GM12878 (cell line): ENCODE data around the gene DNAJC5G. TPM values are rescaled to one million over a fixed set of nuclear protein-coding genes. Genes with fewer than 3 reads are reported as not detected.

Source experiments
- ATAC-seq: fragments of 200-7000 bp; cut with Tn5 transposase; 3 replicates; pipeline ENCODE4 v1.9.1; 2020; ENCODE audit warnings: mild to moderate bottlenecking, moderate library complexity
- BruUV-seq: library from RNA; stranded (reverse); fragments of 400-500 nt; replicated peaks from 2 replicates; lab custom pipeline; 2021; lab: Mats Ljungman, UMichigan
- CTCF ChIA-PET: fragments of 300-600 bp; sonication (Branson Sonifier 250); formaldehyde crosslinking; extraction: SDS; loops from one replicate; lab custom pipeline; 2021; ENCODE audit warnings: inconsistent platforms; lab: Yijun Ruan, JAX
- POLR2A ChIA-PET: fragments of 350-600 bp; formaldehyde crosslinking; extraction: SDS; loops from one replicate; lab custom pipeline; 2021; ENCODE audit warnings: inconsistent platforms; lab: Charles Lee
- RAD21 ChIA-PET: fragments of 300-600 bp; sonication (Branson Sonifier 250); formaldehyde crosslinking; loops from one replicate; lab custom pipeline; 2023; ENCODE audit warnings: antibody characterized with exemption; ENCODE audit not compliant: unreplicated experiment; lab: Charles Lee
- SMC1A ChIA-PET: fragments of 300-600 bp; sonication (Branson Sonifier 250); formaldehyde crosslinking; loops from one replicate; lab custom pipeline; 2023; ENCODE audit not compliant: unreplicated experiment, uncharacterized antibody; lab: Charles Lee
- DNase-seq: peaks from one replicate; pipeline ENCODE4 v3.0.0-alpha.2; 2011; ENCODE audit warnings: low read depth, low spot score
- FAIRE-seq: peaks from 3 replicates; lab custom pipeline; 2011; peaks lifted over from hg19 to GRCh38; lab: Jason Lieb, UNC
- H2AFZ ChIP-seq: 2 replicates; pipeline ENCODE4 v1.6.0; 2011; ENCODE audit warnings: low read depth, low read length, control low read depth; ENCODE audit not compliant: control insufficient read depth
- H3K27ac ChIP-seq: 2 replicates; pipeline ENCODE4 v1.5.1; 2011; ENCODE audit warnings: control low read depth; ENCODE audit not compliant: control insufficient read depth, insufficient read depth
- H3K27me3 ChIP-seq, 2 experiments: replicated peaks in 1 of 2; 2 replicates each; pipeline versions ENCODE4 v1.6.0 to v1.6.1; 2011; ENCODE audit warnings: low read length in 1 of 2; ENCODE audit not compliant: control insufficient read depth in 2 of 2, insufficient read depth in 2 of 2
- H3K36me3 ChIP-seq, 2 experiments: 2 replicates each; pipeline ENCODE4 v1.5.1; 2011; ENCODE audit warnings: low read length in 1 of 2; ENCODE audit not compliant: control insufficient read depth in 2 of 2, insufficient read depth in 2 of 2
- H3K4me1 ChIP-seq: 2 replicates; pipeline ENCODE4 v1.6.1; 2011; ENCODE audit warnings: mild to moderate bottlenecking, low read length, moderate library complexity, mixed read lengths; ENCODE audit not compliant: control insufficient read depth, insufficient read depth
- H3K4me2 ChIP-seq: 2 replicates; pipeline ENCODE4 v1.6.0; 2011; ENCODE audit warnings: control low read depth; ENCODE audit not compliant: control insufficient read depth, insufficient read depth
- H3K4me3 ChIP-seq: fragments of 200-600 bp; sonication (generic); 2 replicates; pipeline ENCODE4 v1.5.1; 2016
- H3K79me2 ChIP-seq: 2 replicates; pipeline ENCODE4 v1.6.0; 2011; ENCODE audit warnings: low read length; ENCODE audit not compliant: control insufficient read depth, insufficient read depth
- H3K9ac ChIP-seq: 2 replicates; pipeline ENCODE4 v1.8.0; 2011; ENCODE audit warnings: low read length, control low read depth, mixed read lengths; ENCODE audit not compliant: control insufficient read depth, insufficient read depth
- H3K9me3 ChIP-seq: replicated peaks from 3 replicates; pipeline ENCODE4 v1.5.1; 2011; ENCODE audit warnings: mild to moderate bottlenecking, low read length; ENCODE audit not compliant: control insufficient read depth, insufficient read depth
- H4K20me1 ChIP-seq: 2 replicates; pipeline ENCODE4 v1.6.0; 2011; ENCODE audit not compliant: control insufficient read depth, insufficient read depth
- ATF3 ChIP-seq: IDR thresholded peaks from 2 replicates; pipeline ENCODE4 v1.6.1; 2011; ENCODE audit warnings: low read depth, mild to moderate bottlenecking, low read length, moderate library complexity, borderline replicate concordance; ENCODE audit errors: extremely low read depth
- BCL11A ChIP-seq: IDR thresholded peaks from 2 replicates; pipeline ENCODE4 v1.6.1; 2011; ENCODE audit warnings: low read depth, low read length
- CEBPB ChIP-seq, 2 experiments: fragments of 150-350 bp in 1 of 2; IDR thresholded peaks; 2 replicates each; pipeline ENCODE4 v1.6.1; 2012 to 2014; ENCODE audit warnings: low read depth in 2 of 2, low read length in 2 of 2, borderline replicate concordance in 1 of 2, inconsistent platforms in 1 of 2
- CREB1 ChIP-seq: IDR thresholded peaks from 2 replicates; pipeline ENCODE4 v1.6.1; 2012; ENCODE audit warnings: low read depth, mild to moderate bottlenecking, inconsistent platforms
- E4F1 ChIP-seq: fragments of 450-650 bp; IDR thresholded peaks from 2 replicates; pipeline ENCODE4 v1.6.1; 2018; ENCODE audit warnings: borderline replicate concordance, mild to moderate bottlenecking; ENCODE audit not compliant: partially characterized antibody
- NKRF ChIP-seq: fragments of 450-650 bp; conservative IDR thresholded peaks from 2 replicates; pipeline ENCODE4 v1.6.1; 2017; ENCODE audit warnings: mild to moderate bottlenecking, moderate library complexity
- PAX8 ChIP-seq: fragments of 450-650 bp; IDR thresholded peaks from 2 replicates; pipeline ENCODE4 v1.6.1; 2017; ENCODE audit warnings: mild to moderate bottlenecking, moderate library complexity
- PRDM15 ChIP-seq: fragments of 450-650 bp; formaldehyde crosslinking; IDR thresholded peaks from 2 replicates; pipeline ENCODE4 v1.4.0; 2020; ENCODE audit warnings: mild to moderate bottlenecking, moderate library complexity
- ZBTB4 ChIP-seq: fragments of 450-650 bp; formaldehyde crosslinking; IDR thresholded peaks from 2 replicates; pipeline ENCODE4 v1.4.0; 2022; ENCODE audit warnings: mild to moderate bottlenecking, moderate library complexity
- WGBS: methylation state at CpG from one replicate; pipeline ENCODE4 v1.1.6; 2016; ENCODE audit warnings: low lambda C conversion rate; ENCODE audit not compliant: insufficient replicate concordance, insufficient coverage; ENCODE audit errors: missing lambda C conversion rate; 5-methylcytosine and 5-hydroxymethylcytosine counted together
- in situ Hi-C: fragments of 300-500 bp; cut with MboI; formaldehyde crosslinking; loops from 9 replicates; pipeline ENCODE4 v1.14.3; 2018; ENCODE audit warnings: mixed read lengths
- intact Hi-C: fragments of 100-400 bp; cut with micrococcal nuclease; formaldehyde crosslinking; loops from one replicate; pipeline ENCODE4 v1.14.2; 2022; ENCODE audit not compliant: unreplicated experiment
- polyA plus RNA-seq, 11 experiments: library from polyadenylated mRNA; depleted of rRNA in 4 of 11; unstranded in 6 of 11; stranded (reverse) in 5 of 11; fragments of >200 nt; fragmentation: Nextera tagmentation in 4 of 11; fragmentation: Illumina TruSeq in 1 of 11; extraction: Ambion mirVana in 4 of 11; extraction: Trizol in 1 of 11; gene quantifications; 1 replicate in 1 of 11; 2 replicates in 10 of 11; pipeline versions ENCODE4 v1.2.1 to v1.2.3, GENCODE V29; 2011 to 2016; ENCODE audit warnings: inconsistent platforms in 2 of 11, missing spikeins in 2 of 11, low read depth in 1 of 11
- total RNA-seq, 4 experiments: library from RNA; depleted of rRNA in 3 of 4; stranded (reverse); fragments of >200 nt in 3 of 4; fragmentation: Illumina TruSeq in 1 of 4; extraction: Trizol in 1 of 4; gene quantifications; 2 replicates each; pipeline versions ENCODE4 v1.2.1 to v1.2.3, GENCODE V29; 2013 to 2021

The DNAJC5G gene
- total and polyA plus RNA-seq, 10 of the 15 experiments (the other 5 are each of a cell fraction or from before 2014, with no cell fraction given), result not detected

- Histone ChIP-seq H3K9me3 (no peaks in the 10 kb centered on the region), H3K79me2 (no peaks in the 10 kb centered on the region), H3K9ac (no peak overlapping the region), H3K27ac (no peak overlapping the region), H4K20me1 (no peaks in the 10 kb centered on the region), H3K4me2 (no peak overlapping the region), H3K27me3 (no peaks in the 10 kb centered on the region; a peak in 2 of 4 replicates), H3K4me3 (no peak overlapping the region), H2AFZ (no peak overlapping the region), H3K4me1 (no peaks in the 10 kb centered on the region), H3K36me3 (no peaks in the 10 kb centered on the region)
- SMC1A ChIA-PET, result interaction anchor here (1.6 kb wide), 1 partner anchor 199 kb away, joined by 4 read pairs; no protein-coding TSS in a partner anchor
- DNase-seq (no peak), ATAC-seq (no peak), FAIRE-seq (no peak)
- TF ChIP-seq NKRF (no peak), ATF3 (no peak), BCL11A (no peak), E4F1 (no peak), PRDM15 (no peak), CREB1 (no peak), CEBPB (IDR thresholded peaks at IDR 0.05; ENCODE audit: borderline replicate concordance in 1 of 2, low read depth in 2 of 2, low read length in 2 of 2) (no peak), ZBTB4 (no peak), PAX8 (no peak)
- RAD21 ChIA-PET, result no interaction called here
- POLR2A ChIA-PET, result no interaction called here
- WGBS, result 39% methylated on average over 16 of the region's 18 CpGs
- intact Hi-C loops, result no loop called here
- no TSS peak for BruUV-seq
- in situ Hi-C loops, result no loop called here
- CTCF ChIA-PET, result interaction anchor here (1.4 kb wide), 1 partner anchor 19 kb away, joined by 4 read pairs; no protein-coding TSS in a partner anchor
These were observed 23.3 kb downstream of the DNAJC5G start for GRCh38 chr2:27298391-27299080.
